Left lung (tissue), 10 donors: ENCODE results near the gene AKAP1. TPM values are rescaled to one million over a fixed set of nuclear protein-coding genes. Genes with fewer than 3 reads are reported as not detected.

Experiments
- ATAC-seq: fragments of 200-7000 bp; cut with Tn5 transposase; one replicate; pipeline ENCODE4 v1.9.1; 2020; ENCODE audit warnings: moderate library complexity
- DNase-seq, 4 donors: peaks; one replicate each; pipeline ENCODE4 v3.0.0-alpha.2; 2013 to 2020
- H3K27ac ChIP-seq, 2 donors: fragments of 200-600 bp; sonication (generic) in 1 of 2; one replicate each; pipeline versions ENCODE4 v1.5.0 to v1.8.0; 2020 to 2021
- H3K27me3 ChIP-seq, 2 donors: fragments of 200-600 bp; sonication (generic) in 1 of 2; one replicate each; pipeline versions ENCODE4 v1.5.0 to v1.8.0; 2020 to 2021
- H3K36me3 ChIP-seq, 2 donors: fragments of 200-600 bp; sonication (generic) in 1 of 2; one replicate each; pipeline versions ENCODE4 v1.5.0 to v1.8.0; 2020 to 2021
- H3K4me1 ChIP-seq, 2 donors: fragments of 200-600 bp; one replicate each; pipeline ENCODE4 v1.8.0; 2021
- H3K4me3 ChIP-seq, 2 donors: fragments of 200-600 bp; sonication (generic) in 1 of 2; one replicate each; pipeline versions ENCODE4 v1.5.0 to v1.8.0; 2020 to 2021; ENCODE audit warnings: mild to moderate bottlenecking in 1 of 2
- H3K9me3 ChIP-seq, 2 donors: fragments of 200-600 bp; sonication (generic) in 1 of 2; one replicate each; pipeline versions ENCODE4 v1.5.0 to v1.8.0; 2020 to 2021
- CTCF ChIP-seq, 2 donors: fragments of 200-600 bp; sonication (generic) in 1 of 2; IDR thresholded peaks; one replicate each; pipeline versions ENCODE4 v1.5.0 to v1.8.0; 2021; ENCODE audit warnings: antibody characterized with exemption in 2 of 2
- intact Hi-C, 2 donors: fragments of 100-400 bp; cut with DNase I; formaldehyde crosslinking; loops; one replicate each; pipeline versions ENCODE4 v1.11.2 to v1.14.2; 2022
- polyA plus RNA-seq, 6 donors: library from polyadenylated mRNA; unstranded; fragments of 120-200 nt; gene quantifications; one replicate each; pipeline ENCODE4 v1.2.1, GENCODE V29; 2013; ENCODE audit not compliant: insufficient read length in 6 of 6
- total RNA-seq, 2 donors: library from RNA; stranded (reverse); fragmentation: NEBNext Ultra II Directional; extraction: Animal tissue kit (Norgen Biotek cat#: 25700); gene quantifications; one replicate each; pipeline ENCODE4 v1.2.1, GENCODE V29; 2021
- donor health status: DM: no; HTN: yes; CAD: no.
- donor health status: DM: no; HTN: no; CAD: no.

Gene AKAP1
- total and polyA plus RNA-seq, 8 donors, result 39.5 to 51.6 (median 47.6) TPM

DNA sequence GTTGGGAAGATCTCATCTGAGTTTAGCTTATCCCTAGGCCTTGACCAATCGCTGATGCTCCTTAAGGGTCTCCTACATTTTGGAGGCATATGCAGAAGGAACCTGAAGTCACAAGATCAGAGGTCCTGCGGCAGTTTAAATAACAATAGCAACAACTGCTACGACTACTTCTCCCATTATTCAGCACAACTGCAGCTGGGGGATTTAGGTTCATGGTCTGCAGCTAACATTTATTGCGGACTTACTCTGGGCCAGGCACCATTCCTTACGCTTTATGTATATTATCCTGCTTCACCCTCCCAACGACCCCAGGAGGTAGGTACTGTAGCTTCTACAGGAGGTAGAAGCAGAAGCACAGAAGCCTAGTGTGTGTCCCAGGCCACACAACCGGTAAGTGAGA is 59.5 kb downstream of the AKAP1 start:
- Histone ChIP-seq H3K36me3 (no peaks in the 10 kb centered on the region), H3K4me1 (no peaks in the 10 kb centered on the region), H3K9me3 (no peaks in the 10 kb centered on the region), H3K27me3 (peaks cover 0 to 2% of the 10 kb centered on the region in 2 donors), H3K27ac (no peak overlapping the region), H3K4me3 (no peak overlapping the region)
- no peak for DNase-seq
- no peak for ATAC-seq
- intact Hi-C loops, result no loop called here
- no peak for TF ChIP-seq CTCF (IDR thresholded peaks at IDR 0.05)

GRCh38 chr17:57145347-57145746 is 60.3 kb downstream of the AKAP1 start:
- no peak for TF ChIP-seq CTCF (IDR thresholded peaks at IDR 0.05)
- H3K36me3 ChIP-seq, result no peaks in the 10 kb centered on the region
- no peak overlapping the region for H3K4me3 ChIP-seq
- H3K27ac ChIP-seq, result no peak overlapping the region
- intact Hi-C loops, result no loop called here
- peaks cover 0 to 9% of the 10 kb centered on the region in 2 donors for H3K27me3 ChIP-seq
- DNase-seq, result no peak
- no peaks in the 10 kb centered on the region for H3K4me1 ChIP-seq
- ATAC-seq, result no peak
- no peaks in the 10 kb centered on the region for H3K9me3 ChIP-seq

DNA sequence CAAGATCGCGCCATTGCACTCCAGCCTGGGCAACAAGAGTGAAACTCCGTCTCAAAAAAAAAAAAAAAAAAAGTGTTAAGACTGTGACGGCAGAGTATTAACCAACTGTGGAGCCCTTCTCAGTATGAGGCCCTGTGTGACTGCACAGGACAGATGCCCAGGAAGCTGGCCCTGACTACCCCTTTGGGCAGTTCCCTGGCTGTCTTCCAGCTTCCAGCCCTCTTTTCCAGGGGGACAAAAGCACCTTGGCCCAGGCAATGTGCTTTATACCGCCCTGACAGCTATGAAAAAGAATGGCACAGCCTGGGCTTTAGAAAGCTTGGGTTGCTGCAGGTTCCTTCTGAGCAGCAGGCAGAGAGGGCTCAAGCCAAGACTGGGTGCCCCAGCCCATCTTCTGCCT is 61.2 kb downstream of the AKAP1 start:
- H3K4me3 ChIP-seq, result no peak overlapping the region
- no peak for DNase-seq
- H3K4me1 ChIP-seq, result no peaks in the 10 kb centered on the region
- no peaks in the 10 kb centered on the region for H3K9me3 ChIP-seq
- no peaks in the 10 kb centered on the region for H3K36me3 ChIP-seq
- TF ChIP-seq CTCF (IDR thresholded peaks at IDR 0.05), result no peak
- intact Hi-C loops, result no loop called here
- no peak for ATAC-seq
- peaks cover 0 to 9% of the 10 kb centered on the region in 2 donors for H3K27me3 ChIP-seq
- H3K27ac ChIP-seq, result no peak overlapping the region

DNA sequence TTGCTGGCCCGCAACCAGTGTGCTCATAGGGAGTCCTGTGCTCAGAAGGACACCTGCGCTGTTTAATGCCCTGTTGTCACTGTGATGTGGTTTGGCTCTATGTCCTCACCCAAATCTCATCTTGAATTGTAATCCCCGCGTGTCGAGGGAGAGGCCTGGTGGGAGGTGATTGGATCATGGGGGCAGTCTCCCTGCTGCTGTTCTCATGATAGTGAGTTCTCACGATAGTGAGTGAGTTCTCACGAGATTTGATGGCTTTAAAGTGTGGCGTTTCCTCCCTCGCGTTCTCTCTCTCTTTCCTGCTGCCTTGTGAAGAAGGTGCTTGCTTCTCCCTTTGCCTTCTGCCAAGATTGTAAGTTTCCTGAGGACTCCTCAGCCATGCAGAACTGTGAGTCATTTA is 66.8 kb downstream of the AKAP1 start:
- Histone ChIP-seq H3K36me3 (no peaks in the 10 kb centered on the region), H3K4me3 (no peak overlapping the region), H3K27ac (no peak overlapping the region), H3K9me3 (no peaks in the 10 kb centered on the region), H3K4me1 (no peaks in the 10 kb centered on the region), H3K27me3 (peaks cover 0 to 9% of the 10 kb centered on the region in 2 donors)
- DNase-seq (no peak), ATAC-seq (no peak)
- TF ChIP-seq CTCF (IDR thresholded peaks at IDR 0.05), result no peak
- intact Hi-C loops, result no loop called here

GRCh38 chr17:57152967-57153528 is 68.0 kb downstream of the AKAP1 start:
- no peaks in the 10 kb centered on the region for H3K9me3 ChIP-seq
- no peak for TF ChIP-seq CTCF (IDR thresholded peaks at IDR 0.05)
- H3K4me3 ChIP-seq, result no peak overlapping the region
- H3K4me1 ChIP-seq, result no peaks in the 10 kb centered on the region
- no peaks in the 10 kb centered on the region for H3K36me3 ChIP-seq
- no peak overlapping the region for H3K27ac ChIP-seq
- peaks cover 0 to 9% of the 10 kb centered on the region in 2 donors for H3K27me3 ChIP-seq
- intact Hi-C loops, result no loop called here
- ATAC-seq (no peak), DNase-seq (no peak)
